GM12892 (cell line): Measurements from ENCODE around the gene ERH.

Source experiments
- POLR2A ChIP-seq: IDR thresholded peaks from 2 replicates; pipeline ENCODE4 v1.6.1; 2011; ENCODE audit warnings: low read depth, low read length, control low read depth
- POLR2AphosphoS5 ChIP-seq: IDR thresholded peaks from 2 replicates; pipeline ENCODE4 v1.6.1; 2011; ENCODE audit warnings: low read depth, low read length, control low read depth
- TAF1 ChIP-seq: IDR thresholded peaks from 2 replicates; pipeline ENCODE4 v1.6.1; 2011; ENCODE audit warnings: low read depth, mild to moderate bottlenecking, control low read depth, low read length, borderline replicate concordance

DNA sequence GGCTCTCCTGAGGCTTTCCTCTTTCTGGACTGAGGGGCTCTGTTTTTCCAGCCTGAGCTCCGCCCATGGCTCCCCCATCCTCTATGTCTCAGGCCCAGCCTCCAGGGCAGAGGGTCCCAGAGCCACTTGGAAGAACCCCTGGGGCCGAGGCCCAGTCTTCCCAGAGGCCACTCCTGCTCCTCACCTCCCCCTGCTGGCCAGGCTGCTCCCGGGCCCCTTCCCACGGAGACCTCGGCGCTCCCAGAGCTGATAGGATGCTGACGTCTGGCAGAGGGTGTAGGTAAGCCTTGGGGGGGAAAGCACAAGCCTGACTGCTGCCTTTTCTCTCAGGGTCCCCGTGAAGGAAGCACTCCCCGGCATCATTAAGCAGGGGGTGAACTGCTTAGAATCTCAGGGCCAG is 51.4 kb downstream of the ERH start:
- TF ChIP-seq POLR2AphosphoS5 (no peak), POLR2A (no peak), TAF1 (no peak)
